ENCODE data around the gene COL1A1.

COL1A1 gene

GRCh38 chr17:50185631-50186471 is 15.6 kb downstream of the COL1A1 start:
- no peak for DNase-seq

- no peak for DNase-seq
Observed at GRCh38 chr17:50184611-50185398, 16.6 kb downstream of the COL1A1 start.

- DNase-seq, result peak; percentile 7
Observed at GRCh38 chr17:50184064-50184463, 17.4 kb downstream of the COL1A1 start.

DNA sequence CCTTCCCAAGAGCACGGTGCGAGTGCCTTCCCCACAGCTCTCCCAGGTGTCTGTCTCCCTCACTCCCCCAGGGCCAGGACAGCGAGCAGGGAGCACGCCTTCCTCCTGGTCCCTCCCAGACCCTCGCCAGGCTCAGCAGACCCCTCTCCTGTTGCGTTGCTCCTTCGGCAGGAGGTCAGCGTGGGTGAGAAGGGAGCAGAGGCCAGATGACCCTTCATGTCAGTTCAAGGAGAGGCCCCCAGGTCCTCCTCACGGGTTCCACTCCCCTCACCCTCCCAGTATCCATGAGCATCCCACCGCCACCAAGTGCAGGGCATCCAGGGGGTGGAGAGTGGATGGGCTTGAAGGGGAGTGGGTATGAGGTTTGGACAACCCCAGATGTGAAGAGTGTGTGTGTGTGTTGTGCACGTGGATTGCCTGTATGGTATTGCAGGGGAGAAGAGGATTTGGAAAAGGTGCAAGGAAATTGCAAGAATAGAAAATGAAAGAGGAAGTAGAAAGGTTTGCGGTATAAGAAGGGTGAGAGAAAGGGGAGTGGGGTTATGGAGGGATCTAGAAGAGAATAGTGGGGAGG is 17.9 kb downstream of the COL1A1 start:
- DNase-seq, result no peak

DNA sequence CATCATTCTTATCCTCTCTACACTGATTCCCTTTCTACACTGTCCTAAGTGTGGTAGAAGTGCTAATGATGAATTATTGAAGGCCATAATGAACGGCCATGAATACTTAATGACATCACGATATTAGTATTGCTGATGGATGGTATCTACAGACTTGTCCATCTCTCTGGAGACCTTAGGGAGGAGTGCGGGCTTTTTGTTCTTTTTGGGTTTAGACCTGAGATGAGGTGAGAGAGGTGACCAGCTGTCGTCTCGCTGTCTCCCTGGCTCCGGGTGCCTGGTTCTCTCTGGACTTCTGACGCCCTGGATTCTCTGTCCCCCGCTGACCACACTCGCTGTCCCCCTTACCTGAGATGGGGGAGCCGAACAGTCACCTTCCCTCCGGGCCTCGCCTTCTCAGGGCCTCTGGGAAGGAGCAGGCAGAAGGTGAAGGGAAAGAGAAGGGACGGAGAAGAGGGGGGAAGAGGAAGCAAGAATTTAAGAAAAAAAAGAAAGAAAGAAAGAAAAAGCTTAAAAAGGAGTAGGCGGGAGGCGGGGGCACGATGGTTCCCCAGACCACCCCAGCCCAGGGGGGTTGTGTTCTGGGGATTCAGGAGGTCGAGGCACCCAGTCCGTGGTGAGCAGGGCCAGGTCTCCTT is 18.5 kb downstream of the COL1A1 start:
- no peak for DNase-seq

DNA sequence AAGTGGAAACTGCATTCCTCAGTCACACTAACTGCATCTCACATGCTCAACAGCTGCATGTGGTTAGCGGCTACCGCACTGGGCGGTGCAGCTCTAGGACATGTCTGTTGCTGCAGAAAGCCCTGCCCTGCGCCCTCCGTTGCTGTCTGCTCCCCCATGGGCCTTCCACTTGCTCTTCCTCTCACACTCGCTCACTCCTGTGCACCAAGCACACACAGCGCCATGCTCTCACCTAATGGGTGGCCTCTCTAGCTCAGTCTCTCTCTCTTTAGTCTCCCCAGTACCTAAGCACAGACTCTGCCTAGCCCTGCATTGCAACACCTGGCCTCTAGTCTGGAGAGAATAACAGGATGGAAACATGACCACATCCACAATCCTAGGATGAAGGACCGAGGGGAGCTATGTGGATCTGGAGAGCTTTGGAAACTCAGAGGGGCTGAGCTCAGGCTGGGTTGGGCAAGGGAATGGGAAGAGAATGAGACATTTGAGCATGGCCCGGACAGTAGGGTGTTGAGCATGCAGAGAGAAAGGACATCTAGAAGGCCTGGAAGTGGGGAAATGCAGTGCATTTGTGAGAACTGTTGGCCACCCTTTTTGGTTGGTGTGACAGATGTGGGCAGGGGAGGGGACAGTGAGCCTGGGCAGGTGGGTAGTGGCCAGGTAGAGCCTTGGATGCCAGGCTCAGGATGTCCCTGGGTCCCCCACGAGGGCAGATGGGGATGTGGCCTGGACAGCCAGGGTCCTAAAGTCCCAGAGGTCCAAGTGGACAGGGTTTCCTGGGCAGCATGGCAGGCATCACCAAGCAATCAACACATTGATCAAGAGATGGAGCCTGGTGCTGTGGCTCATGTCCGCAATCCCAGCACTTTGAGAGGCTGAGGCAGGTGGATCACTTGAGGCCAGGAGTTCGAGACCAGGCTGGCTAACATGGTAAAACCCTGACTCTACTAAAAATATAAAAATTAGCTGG is 19.6 kb downstream of the COL1A1 start:
- no peak for DNase-seq

DNA sequence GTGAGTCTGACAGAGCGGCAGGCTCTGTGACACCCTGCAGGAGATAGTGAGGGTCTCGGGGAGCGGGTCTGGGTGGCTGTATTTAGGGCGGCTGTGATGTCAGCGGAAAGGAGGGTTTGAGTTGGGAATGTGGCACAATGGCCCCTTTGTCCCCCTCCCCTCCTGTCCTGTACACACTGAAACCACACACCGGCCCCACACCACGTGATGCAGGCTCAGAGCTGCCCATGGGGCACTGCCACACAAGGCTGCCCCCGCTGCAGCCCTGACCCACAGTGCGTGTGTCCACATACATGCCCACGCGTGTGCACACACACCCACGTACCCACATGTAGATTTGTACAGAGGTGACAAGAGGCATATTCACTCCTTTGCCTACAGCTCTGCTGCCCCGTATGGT is 20.3 kb downstream of the COL1A1 start:
- no peak for DNase-seq

DNA sequence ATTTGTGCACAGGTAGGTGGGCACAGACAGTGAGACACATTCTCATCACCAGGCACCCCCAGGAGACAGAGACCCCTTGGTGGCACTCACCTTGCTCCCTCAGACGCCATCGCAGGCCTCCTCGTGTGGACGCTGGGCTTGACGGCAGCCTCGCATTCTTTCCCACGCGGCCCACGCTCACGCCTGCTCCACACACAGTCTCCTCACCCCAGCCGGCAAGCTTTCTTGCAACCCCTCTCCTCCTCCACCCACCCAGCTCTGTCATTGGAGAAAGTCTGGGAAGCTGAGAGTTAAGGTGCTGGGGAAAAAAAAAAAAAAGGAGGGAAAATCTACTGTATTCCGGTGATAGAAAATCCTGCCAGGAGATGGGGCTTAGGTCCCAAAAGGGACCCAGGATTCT is 20.8 kb downstream of the COL1A1 start:
- DNase-seq, result no peak

- no peak for DNase-seq
Observed at GRCh38 chr17:50180111-50180510, 21.3 kb downstream of the COL1A1 start.

DNA sequence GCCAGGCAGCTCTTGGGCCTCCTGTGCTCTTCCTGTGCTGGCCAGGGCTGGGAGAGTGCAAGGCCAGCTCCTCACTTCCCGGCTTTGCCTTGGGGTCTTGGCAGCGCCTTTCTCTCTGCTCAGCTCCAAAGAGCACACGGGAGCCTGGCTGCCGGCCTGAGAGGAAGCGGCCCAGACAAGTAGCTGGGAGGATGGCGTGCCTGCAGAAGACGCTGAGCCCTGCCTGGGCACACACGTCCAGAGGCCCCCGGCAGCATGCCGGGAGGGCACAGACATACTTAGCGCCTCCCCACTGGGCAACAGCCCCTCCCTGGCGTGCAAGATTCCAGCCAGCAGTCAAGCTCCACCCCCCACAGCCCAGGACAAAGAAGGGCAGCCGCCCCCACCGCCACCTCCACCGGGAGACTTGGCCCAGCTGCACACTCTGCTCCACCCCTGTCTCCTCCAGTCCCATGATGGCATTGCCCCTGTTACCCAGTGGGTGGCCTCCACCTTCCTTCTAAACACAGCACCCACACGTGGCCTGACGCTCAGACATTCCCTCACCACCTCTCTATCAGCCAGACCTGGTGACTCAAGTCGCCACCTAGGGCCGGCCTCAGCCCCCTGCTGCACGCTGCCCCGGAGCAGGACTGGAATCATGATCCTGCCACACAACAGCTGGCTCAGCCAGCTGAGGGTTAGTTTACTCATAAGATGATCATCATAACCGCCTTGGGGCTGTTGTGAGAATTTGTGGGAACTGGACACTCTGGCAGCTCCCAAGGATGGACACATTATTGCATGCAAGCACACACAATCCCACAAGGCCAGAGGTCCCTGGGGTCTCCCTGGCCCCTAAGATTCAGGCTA is 23.2 kb downstream of the COL1A1 start:
- DNase-seq, result peak; percentile 72

DNA sequence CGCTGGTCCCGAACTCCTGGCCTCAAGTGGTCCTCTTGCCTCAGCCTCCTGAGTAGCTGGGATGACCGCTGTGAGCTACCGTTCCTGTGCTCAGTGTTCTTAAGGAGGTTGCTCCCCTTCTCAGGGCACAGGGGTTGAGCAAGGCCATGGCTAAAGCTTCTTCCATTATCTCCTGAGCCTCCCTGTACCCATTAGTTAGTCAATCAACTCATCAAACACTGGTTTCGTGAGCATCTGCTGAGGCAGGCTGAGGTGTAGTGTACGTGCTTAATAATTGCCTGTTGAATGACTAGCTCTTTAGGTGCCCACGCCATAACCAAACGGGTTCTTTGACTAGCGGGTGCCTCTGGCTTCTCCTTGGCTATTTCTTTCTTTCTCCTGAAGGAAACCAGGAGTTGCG is 24.0 kb downstream of the COL1A1 start:
- DNase-seq, result no peak

DNA sequence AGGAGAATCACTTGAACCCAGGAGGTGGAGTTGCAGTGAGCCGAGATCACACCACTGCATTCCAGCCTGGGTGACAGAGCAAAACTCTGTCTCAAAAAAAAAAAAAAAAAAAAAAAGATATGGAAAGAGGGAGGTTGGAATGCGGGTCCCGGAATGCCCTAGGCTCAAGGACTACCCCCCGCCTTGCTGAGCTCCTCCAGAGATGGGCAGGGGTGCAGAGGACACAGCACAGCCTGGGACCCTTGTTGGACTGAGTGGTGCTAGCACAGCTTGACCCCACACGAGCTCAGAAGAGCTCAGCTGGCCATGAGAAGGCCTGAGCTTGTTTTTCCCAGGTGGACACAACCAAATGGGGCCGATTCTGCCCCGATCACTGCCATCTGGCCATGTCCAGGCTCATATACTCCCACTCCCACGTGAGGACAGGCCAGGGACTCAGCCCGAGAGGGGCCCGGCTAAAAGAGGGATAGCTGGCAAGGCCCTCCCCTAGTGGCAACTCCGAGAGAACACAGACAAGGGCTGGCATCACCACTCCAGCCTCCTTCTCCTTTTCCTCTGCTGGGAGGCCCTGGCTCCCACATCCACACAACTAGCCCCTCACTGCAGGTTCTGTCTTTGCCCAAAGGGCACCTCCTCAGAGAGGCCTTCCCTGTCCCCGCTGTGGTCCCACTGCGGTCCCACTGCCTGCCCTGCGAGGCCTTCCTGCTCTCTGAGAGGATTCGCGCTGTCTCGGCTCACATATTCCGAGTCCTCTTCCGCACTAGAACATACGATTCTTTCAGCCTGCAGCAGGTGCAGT is 24.7 kb downstream of the COL1A1 start:
- DNase-seq, result no peak

GRCh38 chr17:50175035-50175807 is 26.2 kb downstream of the COL1A1 start:
- DNase-seq, result no peak

GRCh38 chr17:50174444-50174843 is 27.0 kb downstream of the COL1A1 start:
- no peak for DNase-seq

- no peak for DNase-seq
Observed at GRCh38 chr17:50173335-50173941, 28.0 kb downstream of the COL1A1 start.

GRCh38 chr17:50172936-50173334 is 28.5 kb downstream of the COL1A1 start:
- DNase-seq, result no peak

DNA sequence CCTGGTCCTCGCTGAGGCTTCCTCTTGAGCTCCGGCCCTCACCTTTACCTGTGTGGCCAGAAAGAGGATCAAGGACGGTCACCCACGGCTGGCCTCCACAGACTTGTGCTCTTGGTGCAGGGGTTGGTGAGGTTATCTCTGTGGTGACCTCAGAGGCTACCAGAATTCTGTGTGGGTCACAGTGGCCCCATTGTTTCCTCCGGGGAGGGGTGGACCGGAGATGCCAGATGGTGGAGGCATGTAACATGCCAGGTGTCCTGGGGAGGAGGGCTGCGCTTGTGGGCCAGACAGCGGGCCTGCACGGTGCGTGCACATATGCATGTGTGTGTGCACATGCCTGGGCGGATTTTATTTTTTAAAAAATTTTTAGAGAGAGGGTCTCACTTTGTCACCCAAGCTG is 29.3 kb downstream of the COL1A1 start:
- DNase-seq, result no peak

GRCh38 chr17:50171371-50172071 is 29.9 kb downstream of the COL1A1 start:
- DNase-seq, result no peak
